GM12865 (cell line): Measurements from ENCODE around the gene CYB5R3.

Source experiments
- DNase-seq: peaks from one replicate; pipeline ENCODE4 v3.0.0; 2010; ENCODE audit warnings: low read depth
- H3K4me3 ChIP-seq: 2 replicates; pipeline ENCODE4 v1.5.1; 2011; ENCODE audit warnings: mild to moderate bottlenecking, low read depth, low read length, control low read depth
- TF ChIP-seq, protein P1 (sequence below): IDR thresholded peaks from 2 replicates; pipeline ENCODE4 v1.5.1; 2011; ENCODE audit warnings: low read length, control low read depth, low read depth, inconsistent platforms; ENCODE audit not compliant: insufficient read depth; ENCODE audit errors: missing control alignments

The CYB5R3 gene

DNA sequence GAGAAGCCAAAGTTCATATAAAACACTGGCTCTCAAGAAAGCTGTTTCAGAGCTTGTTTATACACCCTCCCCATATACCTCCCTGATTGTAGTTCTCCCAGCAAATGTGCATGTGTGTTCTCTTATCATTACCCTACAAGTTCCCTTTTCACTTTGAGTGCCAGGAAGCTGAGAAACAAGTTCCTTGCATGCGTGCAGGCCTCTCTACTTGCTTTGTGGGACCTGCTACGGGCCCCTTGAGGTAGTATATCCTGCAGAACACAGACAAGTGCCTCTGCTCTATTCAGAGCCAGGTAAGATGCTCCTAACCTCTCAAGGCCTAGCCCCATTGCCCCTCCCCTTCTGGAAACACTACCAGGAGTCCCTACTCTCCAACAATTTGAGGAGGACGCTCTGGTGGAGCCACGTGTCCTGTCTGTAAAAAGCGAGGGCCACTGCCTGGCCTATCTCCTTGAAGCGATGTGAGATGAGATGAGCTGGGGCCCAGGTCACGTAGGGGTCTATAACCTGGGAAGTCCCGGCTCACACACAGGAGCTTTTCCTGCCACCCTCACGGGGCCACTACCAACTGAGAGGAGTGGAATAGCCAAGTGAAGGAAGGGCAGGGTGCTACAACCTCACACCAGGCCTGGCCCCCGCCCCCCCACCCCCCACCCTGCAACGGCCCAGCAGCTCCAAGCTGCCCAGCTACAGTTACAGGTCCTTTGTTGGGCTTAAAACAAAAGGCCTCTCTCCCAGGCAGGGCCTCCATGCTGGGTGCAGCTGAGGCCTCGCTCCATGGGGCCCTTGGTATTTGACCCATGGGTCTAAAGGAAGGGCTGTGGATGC lies 6.2 kb downstream of the CYB5R3 start:
- TF ChIP-seq, protein P1, sequence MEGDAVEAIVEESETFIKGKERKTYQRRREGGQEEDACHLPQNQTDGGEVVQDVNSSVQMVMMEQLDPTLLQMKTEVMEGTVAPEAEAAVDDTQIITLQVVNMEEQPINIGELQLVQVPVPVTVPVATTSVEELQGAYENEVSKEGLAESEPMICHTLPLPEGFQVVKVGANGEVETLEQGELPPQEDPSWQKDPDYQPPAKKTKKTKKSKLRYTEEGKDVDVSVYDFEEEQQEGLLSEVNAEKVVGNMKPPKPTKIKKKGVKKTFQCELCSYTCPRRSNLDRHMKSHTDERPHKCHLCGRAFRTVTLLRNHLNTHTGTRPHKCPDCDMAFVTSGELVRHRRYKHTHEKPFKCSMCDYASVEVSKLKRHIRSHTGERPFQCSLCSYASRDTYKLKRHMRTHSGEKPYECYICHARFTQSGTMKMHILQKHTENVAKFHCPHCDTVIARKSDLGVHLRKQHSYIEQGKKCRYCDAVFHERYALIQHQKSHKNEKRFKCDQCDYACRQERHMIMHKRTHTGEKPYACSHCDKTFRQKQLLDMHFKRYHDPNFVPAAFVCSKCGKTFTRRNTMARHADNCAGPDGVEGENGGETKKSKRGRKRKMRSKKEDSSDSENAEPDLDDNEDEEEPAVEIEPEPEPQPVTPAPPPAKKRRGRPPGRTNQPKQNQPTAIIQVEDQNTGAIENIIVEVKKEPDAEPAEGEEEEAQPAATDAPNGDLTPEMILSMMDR = no peak
- peak; percentile 56 for DNase-seq
- H3K4me3 ChIP-seq = no peak overlapping the region

GRCh38 chr22:42641801-42642413 lies 7.3 kb downstream of the CYB5R3 start:
- no peak overlapping the region for H3K4me3 ChIP-seq
- TF ChIP-seq, protein P1 = no peak
- no peak for DNase-seq

DNA sequence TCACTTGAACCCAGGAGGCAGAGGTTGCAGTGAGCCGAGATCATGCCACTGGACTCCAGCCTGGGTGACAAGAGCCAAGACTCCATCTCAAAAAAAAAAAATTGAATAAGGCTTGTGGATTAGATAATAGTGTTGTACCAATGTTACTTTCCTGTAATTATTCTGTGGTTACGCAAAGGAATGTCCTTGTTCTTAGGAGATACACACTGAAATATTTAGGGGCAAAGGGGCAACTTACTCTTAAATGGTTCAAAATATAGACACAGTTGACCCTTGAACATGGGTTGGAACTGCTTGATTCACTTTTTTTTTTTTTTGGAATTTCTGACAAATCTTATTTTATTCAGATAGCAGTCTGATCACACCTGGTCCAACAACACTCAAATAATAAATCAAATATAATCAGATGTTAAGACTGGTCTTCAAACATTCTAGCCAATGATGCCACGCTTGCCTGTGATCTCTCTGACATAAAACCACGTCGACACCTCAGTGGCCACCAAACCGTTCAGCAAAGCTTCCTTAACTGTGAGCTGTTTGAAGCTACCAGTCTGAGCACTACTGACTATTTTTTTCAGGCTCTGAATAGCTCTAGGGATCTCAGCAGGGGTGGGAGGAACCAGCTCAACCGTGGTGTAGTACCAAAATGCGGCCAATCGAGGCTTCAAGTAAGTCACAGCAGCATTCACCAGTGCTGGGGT lies 9.5 kb downstream of the CYB5R3 start:
- no peak overlapping the region for H3K4me3 ChIP-seq
- TF ChIP-seq, protein P1 = no peak
- DNase-seq = no peak

GRCh38 chr22:42637555-42637954 lies 11.6 kb downstream of the CYB5R3 start:
- TF ChIP-seq, protein P1 = no peak
- no peak overlapping the region for H3K4me3 ChIP-seq
- no peak for DNase-seq

DNA sequence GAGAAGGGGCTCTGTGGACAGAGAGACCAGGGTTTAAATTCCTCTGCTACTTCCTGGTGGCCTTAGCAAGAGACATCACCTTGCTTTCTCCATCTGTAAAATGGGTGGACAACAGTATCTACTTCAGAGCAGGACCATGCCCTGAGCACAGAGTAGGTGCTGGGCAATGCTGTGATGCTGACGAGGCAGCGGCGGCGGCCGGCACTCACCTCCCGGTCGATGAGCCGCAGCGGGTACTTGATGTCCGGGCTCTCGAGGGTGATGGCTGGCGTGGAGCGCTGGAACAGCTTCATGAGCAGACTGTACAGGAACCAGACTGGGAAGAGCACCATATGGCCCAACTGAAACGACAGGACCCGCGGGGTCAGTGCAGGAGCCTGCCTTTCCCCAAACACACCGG lies 12.7 kb downstream of the CYB5R3 start:
- DNase-seq = no peak
- H3K4me3 ChIP-seq = no peak overlapping the region
- TF ChIP-seq, protein P1 = no peak

DNA sequence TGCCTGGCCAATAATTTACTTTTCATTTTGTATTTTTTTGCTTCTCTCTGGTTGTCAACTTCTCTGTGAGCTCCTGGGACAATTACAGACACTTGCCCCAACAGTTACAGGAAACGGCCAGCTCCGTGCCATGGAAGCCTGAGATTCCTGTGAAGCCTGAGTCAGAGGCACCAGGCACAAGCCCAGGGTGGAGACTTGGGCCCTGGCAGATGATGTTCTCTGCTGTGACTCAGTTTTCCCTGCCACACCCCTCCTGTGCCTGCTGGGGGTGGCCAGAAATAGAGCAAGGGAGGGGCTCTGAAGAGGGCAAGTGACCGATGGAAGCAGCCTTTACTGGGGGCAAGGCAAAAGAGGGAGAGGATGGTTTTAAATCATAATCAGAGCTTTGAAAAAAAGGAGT lies 13.7 kb downstream of the CYB5R3 start:
- TF ChIP-seq, protein P1 = no peak
- no peak for DNase-seq
- H3K4me3 ChIP-seq = no peak overlapping the region
